H1 (cell line): ENCODE results near the gene TMEM125. TPM values are rescaled to one million over a fixed set of nuclear protein-coding genes. Genes with fewer than 3 reads are reported as not detected.

Experiments used
- CTCF ChIA-PET: fragments of 300-600 bp; sonication (Branson Sonifier 250); formaldehyde crosslinking; loops from one replicate; lab custom pipeline; 2021; ENCODE audit not compliant: partially characterized antibody; lab: Charles Lee
- POLR2A ChIA-PET: fragments of 300-600 bp; sonication (Branson Sonifier 250); formaldehyde crosslinking; loops from one replicate; lab custom pipeline; 2021; ENCODE audit warnings: inconsistent platforms; ENCODE audit not compliant: partially characterized antibody; lab: Charles Lee
- DNase-seq, 2 experiments: peaks; one replicate each; pipeline versions ENCODE4 v3.0.0 to v3.0.0-alpha.2; 2010 to 2022; ENCODE audit warnings: low spot score in 2 of 2, low read depth in 1 of 2, mixed read lengths in 1 of 2
- FAIRE-seq: peaks from 2 replicates; lab custom pipeline; 2011; peaks lifted over from hg19 to GRCh38; lab: Jason Lieb, UNC
- H2AFZ ChIP-seq: 2 replicates; pipeline ENCODE4 v1.8.1; 2012; ENCODE audit warnings: low read length, inconsistent platforms
- H2AK5ac ChIP-seq: 2 replicates; pipeline ENCODE4 v1.6.1; 2013; ENCODE audit warnings: low read depth, low read length
- H2BK120ac ChIP-seq: replicated peaks from 2 replicates; pipeline ENCODE3; 2013; ENCODE audit warnings: low read depth, low read length, inconsistent platforms
- H2BK12ac ChIP-seq: 2 replicates; pipeline ENCODE4 v1.6.1; 2013; ENCODE audit warnings: low read depth, low read length
- H2BK15ac ChIP-seq: 2 replicates; pipeline ENCODE4 v1.6.1; 2013; ENCODE audit warnings: low read length
- H2BK20ac ChIP-seq: 2 replicates; pipeline ENCODE4 v1.6.1; 2013; ENCODE audit warnings: low read length
- H2BK5ac ChIP-seq: 2 replicates; pipeline ENCODE4 v1.6.1; 2013; ENCODE audit warnings: low read depth, low read length
- H3K14ac ChIP-seq: 2 replicates; pipeline ENCODE4 v1.6.1; 2013; ENCODE audit warnings: inconsistent platforms; ENCODE audit not compliant: insufficient read length
- H3K18ac ChIP-seq: 2 replicates; pipeline ENCODE4 v1.6.1; 2013; ENCODE audit warnings: low read length; ENCODE audit errors: extremely low read depth
- H3K23ac ChIP-seq: 2 replicates; pipeline ENCODE4 v1.6.1; 2013; ENCODE audit warnings: inconsistent platforms; ENCODE audit not compliant: insufficient read length
- H3K23me2 ChIP-seq: 2 replicates; pipeline ENCODE4 v1.6.1; 2013; ENCODE audit warnings: low read depth, low read length
- H3K27ac ChIP-seq: 2 replicates; pipeline ENCODE4 v1.6.1; 2011; ENCODE audit warnings: low read depth, low read length, inconsistent platforms
- H3K27me3 ChIP-seq, 4 experiments: replicated peaks in 1 of 4; 1 replicate in 1 of 4; 2 replicates in 3 of 4; pipeline versions ENCODE4 v1.6.1 to v1.8.1; 2011 to 2013; ENCODE audit warnings: low read length in 3 of 4, mild to moderate bottlenecking in 3 of 4, inconsistent platforms in 2 of 4, mixed read lengths in 2 of 4, moderate library complexity in 1 of 4; ENCODE audit not compliant: control insufficient read depth in 3 of 4, insufficient read depth in 3 of 4; ENCODE audit errors: extremely low read depth in 1 of 4
- H3K36me3 ChIP-seq, 4 experiments: 2 replicates each; pipeline versions ENCODE4 v1.6.1 to v1.8.1; 2011 to 2013; ENCODE audit warnings: mild to moderate bottlenecking in 4 of 4, low read length in 3 of 4, moderate library complexity in 2 of 4, control low read depth in 1 of 4, inconsistent platforms in 1 of 4; ENCODE audit not compliant: insufficient read depth in 4 of 4, control insufficient read depth in 2 of 4
- H3K4ac ChIP-seq: replicated peaks from 2 replicates; pipeline ENCODE3; 2013; ENCODE audit warnings: low read length, low read depth, mixed read lengths, inconsistent platforms; ENCODE audit not compliant: insufficient read length
- H3K4me1 ChIP-seq, 4 experiments: replicated peaks in 1 of 4; 1 replicate in 1 of 4; 2 replicates in 3 of 4; pipeline versions ENCODE4 v1.6.1 to v1.8.1; 2011 to 2013; ENCODE audit warnings: low read length in 3 of 4, inconsistent platforms in 2 of 4, mixed read lengths in 1 of 4; ENCODE audit not compliant: insufficient read depth in 4 of 4, control insufficient read depth in 3 of 4
- H3K4me2 ChIP-seq, 2 experiments: 2 replicates each; pipeline versions ENCODE4 v1.6.1 to v1.8.1; 2011 to 2013; ENCODE audit warnings: low read depth in 2 of 2, low read length in 2 of 2, control low read depth in 1 of 2, inconsistent platforms in 1 of 2, mild to moderate bottlenecking in 1 of 2; ENCODE audit not compliant: insufficient read depth in 1 of 2
- H3K4me3 ChIP-seq, 4 experiments: fragments of 200-600, 300-600 bp in 1 of 4; sonication (generic), shearing (Covaris generic), sonication (Bioruptor Twin) in 1 of 4; 2 replicates each; pipeline versions ENCODE4 v1.5.1 to v1.8.1; 2011 to 2016; ENCODE audit warnings: low read length in 4 of 4, low read depth in 3 of 4, control low read depth in 2 of 4, inconsistent platforms in 2 of 4, mild to moderate bottlenecking in 2 of 4, mixed read lengths in 1 of 4, moderate library complexity in 1 of 4; ENCODE audit not compliant: insufficient read depth in 2 of 4; ENCODE audit errors: extremely low read depth in 1 of 4
- H3K56ac ChIP-seq: replicated peaks from 2 replicates; pipeline ENCODE3; 2013; ENCODE audit warnings: low read depth, mild to moderate bottlenecking, mixed read lengths, low read length, inconsistent platforms; ENCODE audit not compliant: insufficient read length
- H3K79me1 ChIP-seq: 2 replicates; pipeline ENCODE4 v1.6.1; 2013; ENCODE audit warnings: low read depth, low read length, control low read depth
- H3K79me2 ChIP-seq, 2 experiments: 2 replicates each; pipeline versions ENCODE4 v1.6.1 to v1.8.1; 2012 to 2013; ENCODE audit warnings: low read length in 2 of 2, mild to moderate bottlenecking in 2 of 2, inconsistent platforms in 1 of 2; ENCODE audit not compliant: insufficient read depth in 2 of 2, control insufficient read depth in 1 of 2
- H3K9ac ChIP-seq, 4 experiments: replicated peaks in 1 of 4; 1 replicate in 1 of 4; 2 replicates in 3 of 4; pipeline versions ENCODE4 v1.6.1 to v1.8.1; 2011 to 2013; ENCODE audit warnings: low read depth in 3 of 4, low read length in 3 of 4, control low read depth in 2 of 4, mild to moderate bottlenecking in 2 of 4, moderate library complexity in 2 of 4, inconsistent platforms in 1 of 4; ENCODE audit errors: extremely low read depth in 1 of 4
- H3K9me3 ChIP-seq, 2 experiments: 2 replicates each; pipeline versions ENCODE4 v1.6.1 to v1.8.1; 2012 to 2013; ENCODE audit warnings: mild to moderate bottlenecking in 2 of 2, moderate library complexity in 2 of 2, control low read depth in 1 of 2, inconsistent platforms in 1 of 2, low read depth in 1 of 2, low read length in 1 of 2, mixed read lengths in 1 of 2; ENCODE audit not compliant: insufficient read depth in 2 of 2
- H4K20me1 ChIP-seq, 2 experiments: replicated peaks in 1 of 2; 2 replicates each; pipeline versions ENCODE3 to v1.8.1; 2011 to 2013; ENCODE audit warnings: inconsistent platforms in 2 of 2, low read length in 2 of 2, mild to moderate bottlenecking in 1 of 2; ENCODE audit not compliant: insufficient read depth in 2 of 2, control insufficient read depth in 1 of 2
- H4K5ac ChIP-seq: 2 replicates; pipeline ENCODE4 v1.6.1; 2013; ENCODE audit warnings: low read length, low read depth, mixed read lengths, inconsistent platforms; ENCODE audit not compliant: insufficient read length
- H4K8ac ChIP-seq: 2 replicates; pipeline ENCODE4 v1.8.0; 2013; ENCODE audit warnings: mild to moderate bottlenecking, moderate library complexity, low read length, inconsistent platforms; ENCODE audit not compliant: insufficient read depth; ENCODE audit errors: extremely low read depth
- H4K91ac ChIP-seq: replicated peaks from 2 replicates; pipeline ENCODE3; 2013; ENCODE audit warnings: low read length, mixed read lengths, inconsistent platforms; ENCODE audit not compliant: insufficient read length
- WGBS, 2 experiments: shearing (Covaris generic) in 1 of 2; methylation state at CpG; one replicate each; pipeline versions ENCODE4 v1.1.6 to v1.1.7; 2013 to 2015; ENCODE audit warnings: low lambda C conversion rate in 2 of 2, mixed read lengths in 2 of 2, inconsistent platforms in 1 of 2, low coverage in 1 of 2, missing lambda C conversion rate in 1 of 2; ENCODE audit not compliant: insufficient replicate concordance in 2 of 2, insufficient coverage in 1 of 2, insufficient read length in 1 of 2; ENCODE audit errors: extremely low coverage in 1 of 2, missing lambda C conversion rate in 1 of 2; 5-methylcytosine and 5-hydroxymethylcytosine counted together
- polyA plus RNA-seq, 7 experiments: library from polyadenylated mRNA; depleted of rRNA in 3 of 7; stranded (reverse) in 5 of 7; unstranded in 2 of 7; fragments of >200 nt in 5 of 7; fragments of 200-250 nt in 2 of 7; gene quantifications; 1 replicate in 5 of 7; 2 replicates in 1 of 7; 4 replicates in 1 of 7; pipeline versions ENCODE4 v1.2.1 to v1.2.3, GENCODE V29; 2011 to 2013; ENCODE audit warnings: missing spikeins in 2 of 7, mixed read lengths in 2 of 7
- total RNA-seq: library from RNA; stranded (reverse); fragmentation: NEBNext Ultra II Directional; extraction: Animal tissue kit (Norgen Biotek cat#: 25700); gene quantifications from 2 replicates; pipeline ENCODE4 v1.2.1, GENCODE V29; 2021
- TF ChIP-seq, protein P1 (sequence below), 3 experiments: IDR thresholded peaks; 1 replicate in 2 of 3; 2 replicates in 1 of 3; pipeline versions ENCODE4 v1.5.1 to v1.6.1; 2011; ENCODE audit warnings: low read length in 3 of 3, mild to moderate bottlenecking in 3 of 3, inconsistent platforms in 2 of 3, low read depth in 1 of 3, moderate library complexity in 1 of 3; ENCODE audit not compliant: insufficient read depth in 1 of 3; ENCODE audit errors: control extremely low read depth in 1 of 3

Gene TMEM125
- total and polyA plus RNA-seq, 2 of the 8 experiments (the other 6 are each of a cell fraction or from before 2014, with no cell fraction given): 26.5 to 46.7 TPM

DNA sequence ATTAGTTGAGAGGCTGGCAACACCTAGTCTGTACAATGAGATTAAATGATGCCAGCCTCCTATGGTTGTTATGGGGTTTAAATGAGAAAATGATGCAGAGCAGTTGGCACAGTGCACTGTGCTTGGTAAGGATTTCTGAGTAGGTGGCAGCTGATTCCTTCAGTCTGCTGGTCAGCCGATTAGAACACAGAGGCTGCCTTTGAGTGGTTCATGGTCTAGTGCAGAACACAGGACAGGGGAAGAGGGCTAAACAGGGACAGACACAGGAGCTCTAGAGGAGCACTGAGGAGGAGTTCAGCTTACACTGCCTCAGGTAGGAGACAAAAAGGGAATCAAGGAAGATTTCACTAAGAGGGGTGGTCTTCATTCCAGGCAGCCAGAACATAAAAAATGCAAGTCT is 32.4 kb downstream of the TMEM125 start:
- Histone ChIP-seq H2BK20ac (no peak overlapping the region), H4K91ac (no peak overlapping the region), H3K4me2 (no peak overlapping the region), H3K9ac (no peak overlapping the region; a peak in 1 of 7 replicates), H2BK12ac (peak overlapping the region; percentile 50; the same call in 1 of the 2 replicates), H3K27ac (no peak overlapping the region), H3K27me3 (no peaks in the 10 kb centered on the region), H3K79me1 (no peaks in the 10 kb centered on the region), H3K18ac (no peak overlapping the region), H3K4ac (no peak overlapping the region), H3K4me3 (no peak overlapping the region), H2BK5ac (no peak overlapping the region), H4K5ac (no peak overlapping the region), H3K79me2 (no peaks in the 10 kb centered on the region), H2BK120ac (no peak overlapping the region), H2AK5ac (0 out of 2 replicates have a peak overlapping the region, but pooled peaks have one; percentile 28), H2BK15ac (no peak overlapping the region), H4K20me1 (no peaks in the 10 kb centered on the region), H3K14ac (no peak overlapping the region), H3K56ac (no peak overlapping the region), H2AFZ (no peak overlapping the region), H3K23me2 (no peaks in the 10 kb centered on the region), H3K9me3 (no peaks in the 10 kb centered on the region), H3K23ac (no peak overlapping the region), H4K8ac (no peak overlapping the region; the same call in 1 of the 2 replicates), H3K36me3 (no peaks in the 10 kb centered on the region), H3K4me1 (peaks cover 0 to 2% (median 2%) of the 10 kb centered on the region in 4 experiments; a peak in 3 of 7 replicates)
- no peak for DNase-seq
- WGBS, 2 experiments: 88% methylated on average over 1 of the region's 1 CpG; no CpG with 5 or more reads in 1 of the 2 experiments
- CTCF ChIA-PET: interaction anchor here (2.7 to 3.1 kb wide), 2 partner anchors 14 to 16 kb away, joined by 6 to 12 read pairs; partner anchors contain the start of gene C1orf210
- POLR2A ChIA-PET: no interaction called here
- no peak for FAIRE-seq
- TF ChIP-seq, protein P1, sequence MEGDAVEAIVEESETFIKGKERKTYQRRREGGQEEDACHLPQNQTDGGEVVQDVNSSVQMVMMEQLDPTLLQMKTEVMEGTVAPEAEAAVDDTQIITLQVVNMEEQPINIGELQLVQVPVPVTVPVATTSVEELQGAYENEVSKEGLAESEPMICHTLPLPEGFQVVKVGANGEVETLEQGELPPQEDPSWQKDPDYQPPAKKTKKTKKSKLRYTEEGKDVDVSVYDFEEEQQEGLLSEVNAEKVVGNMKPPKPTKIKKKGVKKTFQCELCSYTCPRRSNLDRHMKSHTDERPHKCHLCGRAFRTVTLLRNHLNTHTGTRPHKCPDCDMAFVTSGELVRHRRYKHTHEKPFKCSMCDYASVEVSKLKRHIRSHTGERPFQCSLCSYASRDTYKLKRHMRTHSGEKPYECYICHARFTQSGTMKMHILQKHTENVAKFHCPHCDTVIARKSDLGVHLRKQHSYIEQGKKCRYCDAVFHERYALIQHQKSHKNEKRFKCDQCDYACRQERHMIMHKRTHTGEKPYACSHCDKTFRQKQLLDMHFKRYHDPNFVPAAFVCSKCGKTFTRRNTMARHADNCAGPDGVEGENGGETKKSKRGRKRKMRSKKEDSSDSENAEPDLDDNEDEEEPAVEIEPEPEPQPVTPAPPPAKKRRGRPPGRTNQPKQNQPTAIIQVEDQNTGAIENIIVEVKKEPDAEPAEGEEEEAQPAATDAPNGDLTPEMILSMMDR (IDR thresholded peaks at IDR 0.05; ENCODE audit: control extremely low read depth in 1 of 3, insufficient read depth in 1 of 3, low read depth in 1 of 3, low read length in 3 of 3): no peak
